ENCODE results near the gene GLT6D1.

- no peak for TF ChIP-seq CTCF (IDR thresholded peaks at IDR 0.05)
- no peak for TF ChIP-seq POLR2A (IDR thresholded peaks at IDR 0.05)
Observed at GRCh38 chr9:135618866-135619598, 20.3 kb downstream of the GLT6D1 start.

Measured in sigmoid colon (tissue), 3 donors.